K562 (cell line): ENCODE results near the gene DNAAF3. TPM values are rescaled to one million over a fixed set of nuclear protein-coding genes. Genes with fewer than 3 reads are reported as not detected.

Source experiments
- ELF4 ChIP-seq: fragments of 450-650 bp; formaldehyde crosslinking; IDR thresholded peaks from 2 replicates; pipeline ENCODE4 v1.4.0; 2022; ENCODE audit warnings: missing genetic modification characterization
- ETV6 ChIP-seq, 3 experiments: fragments of 150-350 bp in 1 of 3; sonication (generic) in 1 of 3; formaldehyde crosslinking in 1 of 3; IDR thresholded peaks; 2 replicates each; pipeline versions ENCODE4 v1.6.1 to v1.8.0; 2014 to 2022; ENCODE audit warnings: borderline replicate concordance in 2 of 3, low read depth in 2 of 3, antibody characterized with exemption in 1 of 3, low read length in 1 of 3, mild to moderate bottlenecking in 1 of 3, missing genetic modification reagents in 1 of 3
- NBN ChIP-seq: fragments of 450-650 bp; IDR thresholded peaks from 2 replicates; pipeline ENCODE4 v1.6.1; 2016; ENCODE audit warnings: low read depth, mild to moderate bottlenecking
- NCOA1 ChIP-seq: fragments of 450-650 bp; IDR thresholded peaks from 2 replicates; pipeline ENCODE4 v1.6.1; 2016; ENCODE audit warnings: low read depth
- NFRKB ChIP-seq: fragments of 450-650 bp; IDR thresholded peaks from 2 replicates; pipeline ENCODE4 v1.6.1; 2016; ENCODE audit warnings: low read depth
- PCBP2 ChIP-seq: fragments of 200-400 bp; formaldehyde crosslinking; IDR thresholded peaks from 2 replicates; pipeline ENCODE4 v1.6.1; 2018; ENCODE audit warnings: low read length, low read depth, mild to moderate bottlenecking, moderate library complexity; ENCODE audit not compliant: poor library complexity, severe bottlenecking
- POU5F1 ChIP-seq: fragments of 150-350 bp; IDR thresholded peaks from 2 replicates; pipeline ENCODE4 v1.6.1; 2014; ENCODE audit warnings: borderline replicate concordance, low read length, low read depth, mild to moderate bottlenecking; ENCODE audit not compliant: partially characterized antibody
- RFX5 ChIP-seq: IDR thresholded peaks from 2 replicates; pipeline ENCODE4 v1.6.1; 2011; ENCODE audit warnings: low read depth, mild to moderate bottlenecking, improper control_type of control experiment, low read length
- SMARCA4 ChIP-seq: fragments of 450-650 bp; IDR thresholded peaks from 2 replicates; pipeline ENCODE4 v1.6.1; 2016
- SPI1 ChIP-seq: IDR thresholded peaks from 2 replicates; pipeline ENCODE4 v1.6.1; 2011; ENCODE audit warnings: low read depth, low read length, control low read depth, borderline replicate concordance
- TAL1 ChIP-seq: fragments of 450-650 bp; IDR thresholded peaks from 2 replicates; pipeline ENCODE4 v1.6.1; 2016; ENCODE audit warnings: mild to moderate bottlenecking
- polyA plus RNA-seq, 8 experiments: library from polyadenylated mRNA; depleted of rRNA in 4 of 8; stranded (reverse) in 5 of 8; unstranded in 3 of 8; fragments of >200 nt; fragmentation: Nextera tagmentation in 2 of 8; fragmentation: Illumina TruSeq in 1 of 8; extraction: Ambion mirVana in 2 of 8; extraction: Trizol in 1 of 8; gene quantifications; 2 replicates each; pipeline versions ENCODE4 v1.2.1 to v1.2.3, GENCODE V29; 2011 to 2014; ENCODE audit warnings: inconsistent platforms in 1 of 8, missing spikeins in 1 of 8
- total RNA-seq, 7 experiments: library from RNA; depleted of rRNA in 6 of 7; stranded (reverse); fragments of >200 nt in 6 of 7; fragmentation: Illumina TruSeq in 2 of 7; extraction: Trizol in 2 of 7; gene quantifications; 2 replicates each; pipeline versions ENCODE4 v1.2.1 to v1.2.3, GENCODE V29; 2011 to 2021; ENCODE audit warnings: low replicate concordance in 1 of 7
- TF ChIP-seq, protein P1 (sequence below), 2 experiments: fragments of 450-650 bp; IDR thresholded peaks; 2 replicates each; pipeline ENCODE4 v1.6.1; 2016; ENCODE audit warnings: mild to moderate bottlenecking in 2 of 2, borderline replicate concordance in 1 of 2, low read depth in 1 of 2, moderate library complexity in 1 of 2
- TF ChIP-seq, protein P2 (sequence below): fragments of 450-650 bp; conservative IDR thresholded peaks from 2 replicates; pipeline ENCODE4 v1.6.1; 2016; ENCODE audit warnings: missing genetic modification characterization, low read depth, mild to moderate bottlenecking, control low read depth, missing compliant biosample characterization
- TF ChIP-seq, protein P3 (sequence below): fragments of 450-650 bp; IDR thresholded peaks from 2 replicates; pipeline ENCODE4 v1.6.1; 2018; ENCODE audit not compliant: partially characterized antibody

DNAAF3 gene
- total and polyA plus RNA-seq, 9 of the 15 experiments (the other 6 are each of a cell fraction or from before 2014, with no cell fraction given): 21.6 to 61.5 (median 43.0) TPM

DNA sequence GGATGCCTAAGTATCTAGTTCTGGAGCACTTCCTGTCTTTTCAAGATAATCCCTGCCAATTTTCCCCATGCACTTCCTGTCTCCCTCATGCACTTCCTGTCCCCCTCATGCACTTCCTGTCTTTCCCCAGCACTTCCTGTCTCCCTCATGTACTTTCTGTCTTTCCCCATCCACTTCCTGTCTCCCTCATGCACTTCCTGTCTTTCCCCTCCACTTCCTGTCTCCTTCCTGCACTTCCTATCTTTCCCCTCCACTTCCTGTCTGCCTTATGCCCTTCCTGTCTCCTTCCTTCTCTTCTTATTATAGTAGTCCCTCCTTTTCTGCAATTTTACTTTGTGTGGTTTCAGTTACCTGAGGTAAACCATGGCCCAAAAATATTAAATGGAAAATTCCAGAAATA lies 14.4 kb downstream of the DNAAF3 start (continued):
- TF ChIP-seq, protein P1, sequence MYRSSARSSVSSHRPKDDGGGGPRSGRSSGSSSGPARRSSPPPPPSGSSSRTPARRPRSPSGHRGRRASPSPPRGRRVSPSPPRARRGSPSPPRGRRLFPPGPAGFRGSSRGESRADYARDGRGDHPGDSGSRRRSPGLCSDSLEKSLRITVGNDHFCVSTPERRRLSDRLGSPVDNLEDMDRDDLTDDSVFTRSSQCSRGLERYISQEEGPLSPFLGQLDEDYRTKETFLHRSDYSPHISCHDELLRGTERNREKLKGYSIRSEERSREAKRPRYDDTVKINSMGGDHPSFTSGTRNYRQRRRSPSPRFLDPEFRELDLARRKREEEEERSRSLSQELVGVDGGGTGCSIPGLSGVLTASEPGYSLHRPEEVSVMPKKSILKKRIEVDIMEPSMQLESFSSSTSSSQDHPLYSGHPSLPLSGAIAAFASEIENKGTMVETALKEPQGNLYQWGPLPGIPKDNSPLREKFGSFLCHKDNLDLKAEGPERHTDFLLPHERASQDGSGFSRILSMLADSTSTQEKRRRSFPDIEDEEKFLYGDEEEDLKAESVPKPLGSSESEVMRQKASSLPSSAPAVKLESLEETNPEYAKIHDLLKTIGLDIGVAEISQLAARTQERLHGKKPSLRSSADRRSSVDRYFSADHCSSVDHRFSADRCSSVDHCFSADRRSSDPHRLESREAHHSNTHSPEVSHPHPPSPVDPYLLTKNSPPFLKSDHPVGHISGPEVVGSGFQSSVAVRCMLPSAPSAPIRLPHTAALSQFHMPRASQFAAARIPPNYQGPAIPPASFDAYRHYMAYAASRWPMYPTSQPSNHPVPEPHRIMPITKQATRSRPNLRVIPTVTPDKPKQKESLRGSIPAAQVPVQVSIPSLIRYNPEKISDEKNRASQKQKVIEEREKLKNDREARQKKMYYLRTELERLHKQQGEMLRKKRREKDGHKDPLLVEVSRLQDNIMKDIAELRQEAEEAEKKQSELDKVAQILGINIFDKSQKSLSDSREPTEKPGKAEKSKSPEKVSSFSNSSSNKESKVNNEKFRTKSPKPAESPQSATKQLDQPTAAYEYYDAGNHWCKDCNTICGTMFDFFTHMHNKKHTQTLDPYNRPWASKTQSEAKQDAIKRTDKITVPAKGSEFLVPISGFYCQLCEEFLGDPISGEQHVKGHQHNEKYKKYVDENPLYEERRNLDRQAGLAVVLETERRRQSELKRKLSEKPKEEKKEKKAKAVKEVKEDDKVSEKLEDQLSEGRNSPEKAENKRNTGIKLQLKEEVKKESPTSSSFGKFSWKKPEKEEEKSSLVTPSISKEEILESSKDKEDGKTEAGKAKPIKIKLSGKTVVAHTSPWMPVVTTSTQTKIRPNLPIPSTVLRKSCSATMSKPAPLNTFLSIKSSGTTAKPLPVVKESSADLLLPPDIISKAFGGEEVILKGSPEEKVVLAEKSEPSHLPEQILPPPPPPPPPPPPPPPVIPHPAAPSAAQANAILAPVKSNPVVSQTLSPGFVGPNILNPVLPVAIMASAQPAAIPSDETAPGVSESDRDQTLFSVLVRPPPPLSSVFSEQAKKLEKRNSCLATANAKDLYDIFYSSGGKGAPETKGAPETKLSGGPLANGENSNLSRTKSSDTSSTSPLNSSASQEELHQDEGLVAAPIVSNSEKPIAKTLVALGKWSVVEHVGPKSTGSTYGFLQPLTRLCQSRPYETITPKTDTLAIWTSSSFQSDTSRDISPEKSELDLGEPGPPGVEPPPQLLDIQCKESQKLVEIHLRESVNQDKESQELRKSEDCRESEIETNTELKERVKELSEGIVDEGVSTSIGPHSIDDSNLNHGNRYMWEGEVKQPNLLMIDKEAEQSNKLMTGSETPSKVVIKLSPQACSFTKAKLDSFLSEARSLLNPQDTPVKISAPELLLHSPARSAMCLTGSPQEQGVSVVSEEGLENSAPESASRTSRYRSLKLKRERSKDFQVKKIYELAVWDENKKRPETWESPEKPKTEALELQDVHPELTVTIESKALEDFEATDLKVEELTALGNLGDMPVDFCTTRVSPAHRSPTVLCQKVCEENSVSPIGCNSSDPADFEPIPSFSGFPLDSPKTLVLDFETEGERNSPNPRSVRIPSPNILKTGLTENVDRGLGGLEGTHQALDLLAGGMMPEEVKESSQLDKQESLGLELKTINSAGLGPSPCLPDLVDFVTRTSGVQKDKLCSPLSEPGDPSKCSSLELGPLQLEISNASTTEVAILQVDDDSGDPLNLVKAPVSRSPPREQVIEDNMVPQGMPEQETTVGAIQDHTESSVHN (IDR thresholded peaks at IDR 0.05; ENCODE audit: borderline replicate concordance in 1 of 2, low read depth in 1 of 2): no peak
- TF ChIP-seq POU5F1 (no peak), ELF4 (CRISPR knock-in tag) (peak; percentile 96), NBN (0 out of 2 replicates have a peak, but pooled peaks have one; percentile 40), PCBP2 (no peak), ETV6 (IDR thresholded peaks at IDR 0.05; ENCODE audit: borderline replicate concordance in 1 of 2, low read depth in 2 of 2, low read length in 1 of 2) (peak; percentile 97 to 99), ETV6 (CRISPR knock-in tag; IDR thresholded peaks at IDR 0.05; ENCODE audit: borderline replicate concordance) (peak; percentile 99), SMARCA4 (0 out of 2 replicates have a peak, but pooled peaks have one; percentile 20), RFX5 (no peak), SPI1 (peak; percentile 93), TAL1 (no peak; the same call in 1 of the 2 replicates), NFRKB (peak; percentile 64; the same call in 1 of the 2 replicates), NCOA1 (peak; percentile 80)
- TF ChIP-seq, protein P2, sequence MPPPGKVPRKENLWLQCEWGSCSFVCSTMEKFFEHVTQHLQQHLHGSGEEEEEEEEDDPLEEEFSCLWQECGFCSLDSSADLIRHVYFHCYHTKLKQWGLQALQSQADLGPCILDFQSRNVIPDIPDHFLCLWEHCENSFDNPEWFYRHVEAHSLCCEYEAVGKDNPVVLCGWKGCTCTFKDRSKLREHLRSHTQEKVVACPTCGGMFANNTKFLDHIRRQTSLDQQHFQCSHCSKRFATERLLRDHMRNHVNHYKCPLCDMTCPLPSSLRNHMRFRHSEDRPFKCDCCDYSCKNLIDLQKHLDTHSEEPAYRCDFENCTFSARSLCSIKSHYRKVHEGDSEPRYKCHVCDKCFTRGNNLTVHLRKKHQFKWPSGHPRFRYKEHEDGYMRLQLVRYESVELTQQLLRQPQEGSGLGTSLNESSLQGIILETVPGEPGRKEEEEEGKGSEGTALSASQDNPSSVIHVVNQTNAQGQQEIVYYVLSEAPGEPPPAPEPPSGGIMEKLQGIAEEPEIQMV: no peak
- TF ChIP-seq, protein P3, sequence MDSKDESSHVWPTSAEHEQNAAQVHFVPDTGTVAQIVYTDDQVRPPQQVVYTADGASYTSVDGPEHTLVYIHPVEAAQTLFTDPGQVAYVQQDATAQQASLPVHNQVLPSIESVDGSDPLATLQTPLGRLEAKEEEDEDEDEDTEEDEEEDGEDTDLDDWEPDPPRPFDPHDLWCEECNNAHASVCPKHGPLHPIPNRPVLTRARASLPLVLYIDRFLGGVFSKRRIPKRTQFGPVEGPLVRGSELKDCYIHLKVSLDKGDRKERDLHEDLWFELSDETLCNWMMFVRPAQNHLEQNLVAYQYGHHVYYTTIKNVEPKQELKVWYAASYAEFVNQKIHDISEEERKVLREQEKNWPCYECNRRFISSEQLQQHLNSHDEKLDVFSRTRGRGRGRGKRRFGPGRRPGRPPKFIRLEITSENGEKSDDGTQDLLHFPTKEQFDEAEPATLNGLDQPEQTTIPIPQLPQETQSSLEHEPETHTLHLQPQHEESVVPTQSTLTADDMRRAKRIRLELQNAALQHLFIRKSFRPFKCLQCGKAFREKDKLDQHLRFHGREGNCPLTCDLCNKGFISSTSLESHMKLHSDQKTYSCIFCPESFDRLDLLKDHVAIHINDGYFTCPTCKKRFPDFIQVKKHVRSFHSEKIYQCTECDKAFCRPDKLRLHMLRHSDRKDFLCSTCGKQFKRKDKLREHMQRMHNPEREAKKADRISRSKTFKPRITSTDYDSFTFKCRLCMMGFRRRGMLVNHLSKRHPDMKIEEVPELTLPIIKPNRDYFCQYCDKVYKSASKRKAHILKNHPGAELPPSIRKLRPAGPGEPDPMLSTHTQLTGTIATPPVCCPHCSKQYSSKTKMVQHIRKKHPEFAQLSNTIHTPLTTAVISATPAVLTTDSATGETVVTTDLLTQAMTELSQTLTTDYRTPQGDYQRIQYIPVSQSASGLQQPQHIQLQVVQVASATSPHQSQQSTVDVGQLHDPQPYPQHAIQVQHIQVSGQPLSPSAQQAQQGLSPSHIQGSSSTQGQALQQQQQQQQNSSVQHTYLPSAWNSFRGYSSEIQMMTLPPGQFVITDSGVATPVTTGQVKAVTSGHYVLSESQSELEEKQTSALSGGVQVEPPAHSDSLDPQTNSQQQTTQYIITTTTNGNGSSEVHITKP: peak; percentile 21
